Heart left ventricle (tissue), 16 donors: Measurements from ENCODE around the gene GCDH. TPM values are rescaled to one million over a fixed set of nuclear protein-coding genes. Genes with fewer than 3 reads are reported as not detected.
"Not testable (repeated sequence)": the region's sequence is repeated elsewhere in the genome, so short reads cannot be mapped to it uniquely, and the experiment has no call there.

ENCODE experiments used
- ATAC-seq, 4 donors: fragments of 200-7000 bp; cut with Tn5 transposase; one replicate each; pipeline ENCODE4 v1.9.1; 2020 to 2022; ENCODE audit warnings: moderate library complexity in 4 of 4, mild to moderate bottlenecking in 3 of 4, moderate number of reproducible peaks in 1 of 4
- DNase-seq, 5 donors: peaks; one replicate each; pipeline ENCODE4 v3.0.0-alpha.2; 2020
- H3K27ac ChIP-seq, 12 donors: fragments of 200-600 bp; sonication (generic) in 4 of 12; one replicate each; pipeline versions ENCODE4 v1.5.0 to v1.8.0; 2016 to 2022; ENCODE audit warnings: mild to moderate bottlenecking in 2 of 12
- H3K27me3 ChIP-seq, 9 donors: fragments of 200-600 bp; sonication (generic) in 2 of 9; one replicate each; pipeline versions ENCODE4 v1.5.1 to v1.8.0; 2016 to 2022; ENCODE audit warnings: mild to moderate bottlenecking in 3 of 9
- H3K36me3 ChIP-seq, 9 donors: fragments of 200-600 bp; sonication (generic) in 2 of 9; one replicate each; pipeline versions ENCODE4 v1.5.0 to v1.8.0; 2018 to 2022; ENCODE audit warnings: mild to moderate bottlenecking in 2 of 9
- H3K4me1 ChIP-seq, 12 donors: fragments of 200-600 bp; sonication (generic) in 4 of 12; one replicate each; pipeline versions ENCODE4 v1.5.0 to v1.8.0; 2016 to 2022; ENCODE audit warnings: mild to moderate bottlenecking in 3 of 12
- H3K4me3 ChIP-seq, 12 donors: fragments of 200-600 bp; sonication (generic) in 4 of 12; one replicate each; pipeline versions ENCODE4 v1.5.0 to v1.8.0; 2017 to 2022; ENCODE audit warnings: mild to moderate bottlenecking in 9 of 12, moderate library complexity in 4 of 12
- H3K9me3 ChIP-seq, 12 donors: fragments of 200-600 bp; sonication (generic) in 4 of 12; one replicate each; pipeline versions ENCODE4 v1.5.0 to v1.8.0; 2016 to 2022; ENCODE audit warnings: mild to moderate bottlenecking in 1 of 12
- CTCF ChIP-seq, 12 donors: fragments of 200-600 bp; sonication (generic) in 4 of 12; IDR thresholded peaks; one replicate each; pipeline versions ENCODE4 v1.5.0 to v1.8.0; 2018 to 2022; ENCODE audit warnings: antibody characterized with exemption in 12 of 12, mild to moderate bottlenecking in 5 of 12
- POLR2A ChIP-seq, 2 donors: fragments of 450-650 bp; IDR thresholded peaks; one replicate each; pipeline ENCODE4 v1.6.1; 2017; ENCODE audit warnings: antibody characterized with exemption in 2 of 2, mild to moderate bottlenecking in 2 of 2, moderate library complexity in 2 of 2
- WGBS, 4 donors: extraction: QIAGEN DNeasy Blood & Tissue Kit in 2 of 4; methylation state at CpG; one replicate each; pipeline versions ENCODE4 v1.1.5 to v1.1.7; 2013 to 2018; 5-methylcytosine and 5-hydroxymethylcytosine counted together
- intact Hi-C, 10 donors: fragments of 100-400 bp; cut with DNase I; formaldehyde crosslinking; loops; one replicate each; pipeline versions ENCODE4 v1.11.1 to v1.14.2; 2022
- polyA plus RNA-seq, 2 donors: library from polyadenylated mRNA; stranded (reverse); fragments of 200-250 nt; gene quantifications; one replicate each; pipeline ENCODE4 v1.2.3, GENCODE V29; 2013
- total RNA-seq, 9 donors: library from RNA; depleted of rRNA in 2 of 9; stranded (reverse); fragments of >200 nt in 2 of 9; fragmentation: NEBNext Ultra II Directional in 3 of 9; extraction: Animal tissue kit (Norgen Biotek cat#: 25700) in 3 of 9; gene quantifications; one replicate each; pipeline versions ENCODE4 v1.1.0 to v1.2.4, GENCODE V29; 2016 to 2023
- donor health status: ischemic (EF 13 %, LVEDD 7.1; RV severe dilation, severe dysfunction).
- donor health status: healthy with polysubstance abuse.
- donor health status: DM: no; HTN: yes; CAD: no.
- donor health status: DM: no; HTN: no; CAD: no.
- donor health status: ischemic (EF 25% LVEDD 6.9; RV normal size, moderate dysfunction).
- donor health status: ischemic (EF 25% LVEDD 5.7; RV mildly dilated, moderate dysfunction).
- donor health status: healthy.
- donor health status: DM: yes; HTN: yes; CAD: no.
- donor health status: ischemic (EF 35%, LVEDD 5.7; RV mildly dilated, moderate dysfunction).
- donor health status: nonischemic (EF 11% LVEDD 7.7; RV severe dilation, severe dysfunction).
- donor health status: DM: yes; HTN: yes; CAD: no.
- donor health status: PGD.
- donor health status: ischemic (EF 29% LVEDD 5.4; RV normal size, mild dysfunction).
- donor health status: nonischemic (EF 23%, LVEDD 6.1; RV moderate dilation, normal function).

Gene GCDH
- total and polyA plus RNA-seq, 11 donors, result 28.7 to 107 (median 46.7) TPM

GRCh38 chr19:12843999-12844732, 46.8 kb upstream of the GCDH start:
- Histone ChIP-seq H3K9me3 (no peaks in the 10 kb centered on the region), H3K4me1 (peaks cover 0 to 19% (median 6%) of the 10 kb centered on the region in 12 donors), H3K4me3 (no peak overlapping the region), H3K27me3 (peaks cover 20 to 66% (median 50%) of the 10 kb centered on the region in 9 donors), H3K27ac (no peak overlapping the region), H3K36me3 (no peaks in the 10 kb centered on the region)
- TF ChIP-seq POLR2A (IDR thresholded peaks at IDR 0.05) (no peak), CTCF (IDR thresholded peaks at IDR 0.05) (no peak)
- DNase-seq, result no peak
- intact Hi-C loops, result loop anchor here in 4 of 10 donors (5.0 to 10.0 kb wide), 4 partner anchors 37 to 279 kb away; partner anchors contain the start of gene RNASEH2A (in 1 of the 4)
- no peak for ATAC-seq
- 82 to 91% (median 87%) methylated on average over 3 of the region's 3 CpGs for WGBS, 4 donors

GRCh38 chr19:12846613-12847012, 44.3 kb upstream of the GCDH start:
- intact Hi-C loops, result loop anchor here in 9 of 10 donors (1.0 to 10.0 kb wide), 11 partner anchors 79 to 282 kb away; no protein-coding TSS in a partner anchor
- not testable (repeated sequence) for H3K36me3 ChIP-seq, DNase-seq, H3K27ac ChIP-seq, ATAC-seq, H3K4me3 ChIP-seq, H3K9me3 ChIP-seq
- H3K4me1 ChIP-seq, result peaks cover 0 to 10% (median 6%) of the 10 kb centered on the region in 12 donors
- WGBS, 4 donors, result 84 to 90% (median 86%) methylated on average over 7 of the region's 7 CpGs
- peaks cover 0 to 41% (median 27%) of the 10 kb centered on the region in 9 donors for H3K27me3 ChIP-seq

GRCh38 chr19:12847159-12848139, 43.5 kb upstream of the GCDH start:
- no peaks in the 10 kb centered on the region for H3K36me3 ChIP-seq
- ATAC-seq (peak; percentile 90 to 99 (median 96)), DNase-seq (peak; percentile 79 to 91 (median 83))
- 11 to 17% (median 14%) methylated on average over 13 to 69 of the region's 69 CpGs for WGBS, 4 donors
- peak overlapping the region in 9 of 12 donors; percentile 7 to 39 (median 22) for H3K4me3 ChIP-seq
- peaks cover 0 to 34% (median 19%) of the 10 kb centered on the region in 9 donors for H3K27me3 ChIP-seq
- TF ChIP-seq CTCF (IDR thresholded peaks at IDR 0.05) (peak; percentile 98 to 100 (median 99)), POLR2A (IDR thresholded peaks at IDR 0.05) (peak in 1 of 2 donors; percentile 7)
- peaks cover 0 to 10% (median 6%) of the 10 kb centered on the region in 12 donors for H3K4me1 ChIP-seq
- intact Hi-C loops, result loop anchor here in 9 of 10 donors (1.0 to 10.0 kb wide), 11 partner anchors 80 to 283 kb away; no protein-coding TSS in a partner anchor
- no peak overlapping the region for H3K27ac ChIP-seq
- H3K9me3 ChIP-seq, result no peaks in the 10 kb centered on the region

GRCh38 chr19:12856653-12857052, 34.3 kb upstream of the GCDH start:
- Histone ChIP-seq H3K36me3 (no peaks in the 10 kb centered on the region), H3K9me3 (peaks cover 0 to 21% (median 2%) of the 10 kb centered on the region in 12 donors), H3K27ac (no peak overlapping the region), H3K4me1 (no peaks in the 10 kb centered on the region), H3K4me3 (no peak overlapping the region), H3K27me3 (no peaks in the 10 kb centered on the region)
- no peak for TF ChIP-seq POLR2A (IDR thresholded peaks at IDR 0.05)
- TF ChIP-seq CTCF (IDR thresholded peaks at IDR 0.05), result no peak
- 76 to 83% (median 78%) methylated on average over 1 of the region's 1 CpG for WGBS, 4 donors
- intact Hi-C loops, result no loop called here
- DNase-seq, result no peak
- no peak for ATAC-seq
